PC-9 (cell line): Measurements from ENCODE around the gene MCF2L.

Source experiments
- EZH2 ChIP-seq: fragments of 200-600 bp; sonication (generic); IDR thresholded peaks from 2 replicates; pipeline ENCODE4 v1.8.0; 2017; ENCODE audit warnings: antibody characterized with exemption, low read depth
- TF ChIP-seq, protein P1 (sequence below): fragments of 200-600 bp; sonication (generic); conservative IDR thresholded peaks from 2 replicates; pipeline ENCODE4 v1.6.1; 2017; ENCODE audit warnings: mixed run types, antibody characterized with exemption, mild to moderate bottlenecking, moderate library complexity

DNA sequence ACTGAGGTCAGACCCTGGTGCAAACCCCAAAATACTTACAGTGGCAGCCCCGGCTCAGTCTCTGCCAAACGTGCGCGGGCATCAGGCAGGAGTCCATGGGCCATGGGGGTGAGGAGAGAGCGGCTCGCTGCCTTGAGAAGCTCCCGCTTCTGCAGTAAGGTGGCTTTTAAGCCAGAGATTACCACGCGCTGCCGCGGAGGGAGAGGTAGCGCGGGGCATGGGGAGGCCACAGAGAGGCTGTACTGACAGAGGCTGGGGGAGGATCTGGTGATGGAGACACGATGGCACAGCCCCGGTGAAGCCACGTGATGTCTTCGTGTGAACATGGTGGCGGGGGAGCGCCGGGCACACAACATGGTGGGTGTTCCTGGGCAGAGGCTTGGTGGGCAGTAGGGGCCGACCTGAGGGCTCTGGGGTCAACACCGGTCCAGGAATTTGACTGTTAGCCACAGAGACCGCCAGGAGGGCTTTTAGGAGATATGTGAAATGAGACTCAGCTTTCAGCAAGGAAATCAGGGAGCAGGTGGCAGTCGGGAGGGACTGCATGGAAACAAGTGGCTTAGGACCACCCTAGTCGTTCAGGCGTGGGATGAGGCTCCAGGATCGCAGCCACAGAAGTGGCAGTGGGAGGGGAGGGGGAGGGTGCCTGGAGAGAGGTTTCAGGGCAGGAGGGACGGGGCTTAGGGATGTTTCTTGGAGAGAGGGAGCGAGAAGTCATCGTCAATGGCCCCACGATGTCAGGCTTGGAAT lies 24.1 kb downstream of the MCF2L start:
- TF ChIP-seq, protein P1, sequence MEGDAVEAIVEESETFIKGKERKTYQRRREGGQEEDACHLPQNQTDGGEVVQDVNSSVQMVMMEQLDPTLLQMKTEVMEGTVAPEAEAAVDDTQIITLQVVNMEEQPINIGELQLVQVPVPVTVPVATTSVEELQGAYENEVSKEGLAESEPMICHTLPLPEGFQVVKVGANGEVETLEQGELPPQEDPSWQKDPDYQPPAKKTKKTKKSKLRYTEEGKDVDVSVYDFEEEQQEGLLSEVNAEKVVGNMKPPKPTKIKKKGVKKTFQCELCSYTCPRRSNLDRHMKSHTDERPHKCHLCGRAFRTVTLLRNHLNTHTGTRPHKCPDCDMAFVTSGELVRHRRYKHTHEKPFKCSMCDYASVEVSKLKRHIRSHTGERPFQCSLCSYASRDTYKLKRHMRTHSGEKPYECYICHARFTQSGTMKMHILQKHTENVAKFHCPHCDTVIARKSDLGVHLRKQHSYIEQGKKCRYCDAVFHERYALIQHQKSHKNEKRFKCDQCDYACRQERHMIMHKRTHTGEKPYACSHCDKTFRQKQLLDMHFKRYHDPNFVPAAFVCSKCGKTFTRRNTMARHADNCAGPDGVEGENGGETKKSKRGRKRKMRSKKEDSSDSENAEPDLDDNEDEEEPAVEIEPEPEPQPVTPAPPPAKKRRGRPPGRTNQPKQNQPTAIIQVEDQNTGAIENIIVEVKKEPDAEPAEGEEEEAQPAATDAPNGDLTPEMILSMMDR = no peak
- no peak for TF ChIP-seq EZH2
